ENCODE results near the gene TRPM3.

Gene TRPM3

GRCh38 chr9:71042448-71042990, 78.9 kb downstream of the TRPM3 start:
- Histone ChIP-seq H3K9ac (ENCODE audit: low read length) (no peak overlapping the region), H3K9me3 (replicated peaks; ENCODE audit: insufficient read depth, low read length) (no peaks in the 10 kb centered on the region), H3K4me1 (ENCODE audit: low read length) (no peaks in the 10 kb centered on the region), H3K9me2 (replicated peaks; ENCODE audit: insufficient read depth, low read length) (no peaks in the 10 kb centered on the region), H3K79me2 (ENCODE audit: low read length) (no peaks in the 10 kb centered on the region), H3F3A (ENCODE audit: insufficient read depth, low read length) (no peaks in the 10 kb centered on the region), H2AFZ (ENCODE audit: low read length) (no peak overlapping the region), H3K36me3 (replicated peaks; ENCODE audit: insufficient read depth, low read length) (no peaks in the 10 kb centered on the region), H3K27ac (ENCODE audit: low read length) (no peak overlapping the region), H4K20me1 (ENCODE audit: insufficient read depth, low read length) (no peaks in the 10 kb centered on the region), H3K4me2 (ENCODE audit: low read depth, low read length) (no peak overlapping the region), H3K4me3 (ENCODE audit: low read length) (no peak overlapping the region), H3K27me3 (replicated peaks; ENCODE audit: insufficient read depth, low read length) (no peaks in the 10 kb centered on the region)
- TF ChIP-seq EZH2 (optimal IDR thresholded peaks at IDR 0.05; ENCODE audit: low read depth, low read length) (no peak), CTCF (IDR thresholded peaks at IDR 0.05; ENCODE audit: low read length) (no peak), EZH2phosphoT487 (IDR thresholded peaks at IDR 0.05; ENCODE audit: low read length) (no peak)
- DNase-seq: no peak

- Histone ChIP-seq H3K4me2 (ENCODE audit: low read depth, low read length) (no peak overlapping the region), H3K27ac (ENCODE audit: low read length) (no peak overlapping the region), H3K9ac (ENCODE audit: low read length) (no peak overlapping the region; the same call in 1 of the 2 replicates), H3K4me1 (ENCODE audit: low read length) (no peaks in the 10 kb centered on the region), H3K9me3 (replicated peaks; ENCODE audit: insufficient read depth, low read length) (no peaks in the 10 kb centered on the region), H3F3A (ENCODE audit: insufficient read depth, low read length) (no peaks in the 10 kb centered on the region), H3K9me2 (replicated peaks; ENCODE audit: insufficient read depth, low read length) (no peaks in the 10 kb centered on the region), H2AFZ (ENCODE audit: low read length) (no peak overlapping the region), H3K27me3 (replicated peaks; ENCODE audit: insufficient read depth, low read length) (no peaks in the 10 kb centered on the region), H3K79me2 (ENCODE audit: low read length) (no peaks in the 10 kb centered on the region), H3K4me3 (ENCODE audit: low read length) (no peak overlapping the region), H3K36me3 (replicated peaks; ENCODE audit: insufficient read depth, low read length) (no peaks in the 10 kb centered on the region), H4K20me1 (ENCODE audit: insufficient read depth, low read length) (no peaks in the 10 kb centered on the region)
- TF ChIP-seq CTCF (IDR thresholded peaks at IDR 0.05; ENCODE audit: low read length) (no peak), EZH2 (optimal IDR thresholded peaks at IDR 0.05; ENCODE audit: low read depth, low read length) (no peak)
- no peak for DNase-seq
Measured at GRCh38 chr9:71037521-71037920, 83.9 kb downstream of the TRPM3 start.

- H4K20me1 ChIP-seq (ENCODE audit: insufficient read depth, low read length): no peaks in the 10 kb centered on the region
- H3K4me1 ChIP-seq (ENCODE audit: low read length): no peaks in the 10 kb centered on the region
- no peaks in the 10 kb centered on the region for H3K79me2 ChIP-seq (ENCODE audit: low read length)
- no peak overlapping the region for H3K4me3 ChIP-seq (ENCODE audit: low read length)
- no peak overlapping the region for H3K27ac ChIP-seq (ENCODE audit: low read length)
- no peak for TF ChIP-seq EZH2 (optimal IDR thresholded peaks at IDR 0.05; ENCODE audit: low read depth, low read length)
- no peak for TF ChIP-seq CTCF (IDR thresholded peaks at IDR 0.05; ENCODE audit: low read length)
- no peak for TF ChIP-seq EZH2phosphoT487 (IDR thresholded peaks at IDR 0.05; ENCODE audit: low read length)
- H3K36me3 ChIP-seq (replicated peaks; ENCODE audit: insufficient read depth, low read length): no peaks in the 10 kb centered on the region
- DNase-seq: no peak
- no peak overlapping the region for H3K4me2 ChIP-seq (ENCODE audit: low read depth, low read length)
- H2AFZ ChIP-seq (ENCODE audit: low read length): no peak overlapping the region
- H3K27me3 ChIP-seq (replicated peaks; ENCODE audit: insufficient read depth, low read length): no peaks in the 10 kb centered on the region
- no peaks in the 10 kb centered on the region for H3F3A ChIP-seq (ENCODE audit: insufficient read depth, low read length)
- H3K9me2 ChIP-seq (replicated peaks; ENCODE audit: insufficient read depth, low read length): no peaks in the 10 kb centered on the region
- no peaks in the 10 kb centered on the region for H3K9me3 ChIP-seq (replicated peaks; ENCODE audit: insufficient read depth, low read length)
- H3K9ac ChIP-seq (ENCODE audit: low read length): no peak overlapping the region
Measured at GRCh38 chr9:71036501-71036900, 84.9 kb downstream of the TRPM3 start.
